Fibroblast of the aortic adventitia (primary cell): Measurements from ENCODE around the gene GYG1. TPM values are rescaled to one million over a fixed set of nuclear protein-coding genes. Genes with fewer than 3 reads are reported as not detected.

Source experiments
- DNase-seq: peaks from one replicate; pipeline ENCODE4 v3.0.0-alpha.2; 2010; ENCODE audit warnings: low read depth
- H3K4me3 ChIP-seq: 2 replicates; pipeline ENCODE4 v1.5.1; 2011; ENCODE audit warnings: low read depth, mild to moderate bottlenecking, control low read depth, low read length, moderate library complexity
- total RNA-seq: library from RNA; depleted of rRNA; stranded (reverse); fragments of >200 nt; gene quantifications from 2 replicates; pipeline ENCODE4 v1.2.3, GENCODE V29; 2012; ENCODE audit warnings: low replicate concordance
- TF ChIP-seq, protein P1 (sequence below): IDR thresholded peaks from 2 replicates; pipeline ENCODE4 v1.5.1; 2011; ENCODE audit warnings: mild to moderate bottlenecking, low read length, control low read depth, inconsistent platforms; ENCODE audit not compliant: insufficient read depth

Gene GYG1
- total RNA-seq, 1 donor: 53.4 TPM

DNA sequence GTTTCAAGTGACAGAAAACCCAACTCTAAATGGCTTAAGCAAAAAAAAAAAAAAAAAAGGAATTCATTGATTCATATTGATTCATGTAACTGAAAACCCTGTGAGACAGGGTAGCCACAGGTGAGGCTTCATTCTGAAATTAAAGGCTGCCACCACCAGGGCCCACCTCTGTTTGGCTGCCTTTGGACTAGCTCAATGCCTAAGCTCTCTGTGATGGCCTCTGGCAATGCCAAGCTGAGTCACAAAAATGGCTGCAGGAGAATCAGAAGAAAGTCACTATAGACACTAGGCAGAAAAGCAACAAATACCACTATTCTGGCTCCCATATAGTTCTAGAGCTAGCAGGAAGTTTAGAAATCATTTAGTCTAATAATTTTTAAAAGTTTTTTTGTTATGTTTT lies 38.2 kb upstream of the GYG1 start:
- TF ChIP-seq, protein P1, sequence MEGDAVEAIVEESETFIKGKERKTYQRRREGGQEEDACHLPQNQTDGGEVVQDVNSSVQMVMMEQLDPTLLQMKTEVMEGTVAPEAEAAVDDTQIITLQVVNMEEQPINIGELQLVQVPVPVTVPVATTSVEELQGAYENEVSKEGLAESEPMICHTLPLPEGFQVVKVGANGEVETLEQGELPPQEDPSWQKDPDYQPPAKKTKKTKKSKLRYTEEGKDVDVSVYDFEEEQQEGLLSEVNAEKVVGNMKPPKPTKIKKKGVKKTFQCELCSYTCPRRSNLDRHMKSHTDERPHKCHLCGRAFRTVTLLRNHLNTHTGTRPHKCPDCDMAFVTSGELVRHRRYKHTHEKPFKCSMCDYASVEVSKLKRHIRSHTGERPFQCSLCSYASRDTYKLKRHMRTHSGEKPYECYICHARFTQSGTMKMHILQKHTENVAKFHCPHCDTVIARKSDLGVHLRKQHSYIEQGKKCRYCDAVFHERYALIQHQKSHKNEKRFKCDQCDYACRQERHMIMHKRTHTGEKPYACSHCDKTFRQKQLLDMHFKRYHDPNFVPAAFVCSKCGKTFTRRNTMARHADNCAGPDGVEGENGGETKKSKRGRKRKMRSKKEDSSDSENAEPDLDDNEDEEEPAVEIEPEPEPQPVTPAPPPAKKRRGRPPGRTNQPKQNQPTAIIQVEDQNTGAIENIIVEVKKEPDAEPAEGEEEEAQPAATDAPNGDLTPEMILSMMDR: no peak
- no peak for DNase-seq
- H3K4me3 ChIP-seq: no peak overlapping the region

DNA sequence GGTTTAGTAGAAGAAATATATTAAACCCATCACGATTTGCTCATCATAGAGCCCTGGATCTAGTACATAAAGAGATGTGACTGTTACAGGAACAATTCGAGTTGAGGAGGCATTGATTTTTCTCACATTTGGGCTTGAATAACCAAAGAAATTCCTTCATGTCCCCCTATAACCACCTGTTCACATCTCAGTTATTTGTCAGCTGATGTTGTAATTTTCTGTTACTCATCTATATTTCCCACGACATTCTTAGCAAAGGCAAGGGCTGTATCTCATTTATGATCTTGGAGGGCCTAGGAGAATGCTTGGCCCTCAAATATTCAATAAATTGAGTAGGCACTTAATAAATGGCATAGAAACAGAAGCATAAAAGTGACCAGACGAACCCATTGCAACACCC lies 36.4 kb upstream of the GYG1 start:
- no peak for DNase-seq
- TF ChIP-seq, protein P1: no peak
- no peak overlapping the region for H3K4me3 ChIP-seq

DNA sequence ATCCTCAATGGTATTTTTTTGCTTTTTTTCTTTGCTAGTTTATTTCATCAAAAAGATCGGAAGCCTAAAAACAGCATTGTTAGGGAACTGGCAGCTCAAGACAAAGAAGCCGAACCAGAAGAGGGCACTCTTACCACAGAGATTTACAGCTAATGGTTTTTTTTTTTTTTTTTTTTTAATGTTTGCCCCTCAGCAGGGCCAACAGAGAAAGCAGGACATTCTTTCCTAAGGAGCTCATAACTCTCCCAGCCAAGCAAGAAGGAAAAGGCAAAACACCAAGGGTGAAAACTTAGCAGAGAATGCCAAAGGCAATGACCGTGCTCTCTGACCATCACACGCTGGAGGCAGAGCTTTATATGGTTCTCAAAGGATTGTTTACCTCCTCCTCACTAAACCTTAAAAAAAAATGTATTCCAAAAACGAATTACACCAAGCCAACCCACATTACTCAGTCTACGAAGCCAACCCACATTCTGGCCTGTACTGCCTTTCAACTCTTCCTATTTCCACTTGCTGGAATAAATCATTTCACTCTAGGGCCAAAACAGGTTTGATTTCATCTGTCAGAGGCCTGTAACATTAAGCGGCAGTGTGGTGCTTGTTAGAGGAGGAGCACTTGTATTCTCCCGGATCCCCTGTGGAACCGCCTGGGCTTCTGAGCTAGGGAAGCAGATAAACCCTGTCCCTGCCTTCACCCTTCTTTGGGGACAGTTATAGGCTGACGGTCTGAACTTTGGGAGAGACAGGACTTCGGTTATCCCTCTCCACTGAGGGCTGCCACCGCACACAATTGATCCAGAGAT lies 35.6 kb upstream of the GYG1 start:
- H3K4me3 ChIP-seq: no peak overlapping the region
- TF ChIP-seq, protein P1: peak; percentile 70
- peak; percentile 98 for DNase-seq

GRCh38 chr3:148957586-148957985 lies 33.8 kb upstream of the GYG1 start:
- no peak overlapping the region for H3K4me3 ChIP-seq

GRCh38 chr3:148958696-148959095 lies 32.6 kb upstream of the GYG1 start:
- DNase-seq: no peak
- H3K4me3 ChIP-seq: no peak overlapping the region
- TF ChIP-seq, protein P1: no peak

More at GRCh38 chr3:148957586-148957985, 33.8 kb upstream of the GYG1 start:
- DNase-seq: no peak
- TF ChIP-seq, protein P1: peak; percentile 5

DNA sequence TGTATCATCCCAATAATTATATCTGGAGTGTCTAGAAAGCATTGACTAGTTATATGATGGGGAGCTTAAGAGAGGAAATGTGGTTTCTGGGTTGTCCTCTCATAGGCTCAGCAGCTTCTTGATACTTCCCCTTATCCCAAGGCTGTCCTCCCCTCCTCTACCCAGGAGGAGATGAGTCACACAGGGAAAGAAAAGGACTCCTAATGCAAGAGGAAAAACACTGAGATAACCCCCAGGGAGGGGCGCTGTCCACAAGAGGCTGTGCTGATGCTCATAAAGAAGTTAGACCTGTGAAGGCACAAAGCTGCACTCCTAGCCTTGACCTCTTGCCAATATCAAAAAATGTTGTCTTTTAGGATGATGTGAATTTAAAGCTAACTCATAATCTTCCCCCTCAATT lies 28.8 kb upstream of the GYG1 start:
- peak; percentile 86 for DNase-seq
- no peak overlapping the region for H3K4me3 ChIP-seq
- TF ChIP-seq, protein P1: peak; percentile 32

DNA sequence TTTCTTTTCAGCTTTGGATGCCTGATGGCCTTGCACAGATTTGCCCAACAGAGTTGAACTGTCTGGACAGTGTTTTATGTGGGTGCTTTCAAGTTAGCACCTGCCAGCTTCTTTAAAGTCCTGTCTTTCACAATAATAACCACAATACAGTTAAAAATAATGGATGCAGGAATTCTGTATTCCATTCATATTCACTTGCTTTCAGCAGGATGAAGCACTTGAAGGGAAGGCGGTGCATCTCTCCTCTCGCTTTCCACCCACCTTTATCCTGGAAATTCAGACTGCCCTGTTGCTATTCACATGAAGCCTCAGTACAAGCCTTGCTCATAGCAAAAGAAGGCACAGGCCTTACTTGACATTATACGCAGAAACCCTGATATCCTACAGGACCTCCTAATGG lies 26.5 kb upstream of the GYG1 start:
- TF ChIP-seq, protein P1: no peak
- no peak for DNase-seq

More for the DNA sequence above, 26.5 kb upstream of the GYG1 start:
- H3K4me3 ChIP-seq: no peak overlapping the region
